Heart right ventricle (tissue), 16 donors: ENCODE measurements around the gene ZSCAN31. TPM values are rescaled to one million over a fixed set of nuclear protein-coding genes. Genes with fewer than 3 reads are reported as not detected.

Experiments
- ATAC-seq, 8 donors: fragments of 200-7000 bp; cut with Tn5 transposase; one replicate each; pipeline ENCODE4 v1.9.1; 2020; ENCODE audit warnings: mild to moderate bottlenecking in 8 of 8, moderate library complexity in 8 of 8, moderate number of reproducible peaks in 1 of 8
- DNase-seq, 2 donors: peaks; one replicate each; pipeline ENCODE4 v3.0.0-alpha.2; 2020
- H3K27ac ChIP-seq, 10 donors: fragments of 200-600 bp; sonication (generic) in 2 of 10; one replicate each; pipeline versions ENCODE4 v1.5.0 to v1.8.0; 2020 to 2022; ENCODE audit warnings: mild to moderate bottlenecking in 3 of 10
- H3K27me3 ChIP-seq, 7 donors: fragments of 200-600 bp; one replicate each; pipeline ENCODE4 v1.8.0; 2021 to 2022; ENCODE audit warnings: mild to moderate bottlenecking in 2 of 7
- H3K36me3 ChIP-seq, 9 donors: fragments of 200-600 bp; sonication (generic) in 1 of 9; one replicate each; pipeline versions ENCODE4 v1.5.0 to v1.8.0; 2020 to 2022; ENCODE audit warnings: mild to moderate bottlenecking in 2 of 9
- H3K4me1 ChIP-seq, 9 donors: fragments of 200-600 bp; sonication (generic) in 1 of 9; one replicate each; pipeline versions ENCODE4 v1.5.0 to v1.8.0; 2020 to 2022; ENCODE audit warnings: mild to moderate bottlenecking in 4 of 9
- H3K4me3 ChIP-seq, 10 donors: fragments of 200-600 bp; sonication (generic) in 2 of 10; one replicate each; pipeline versions ENCODE4 v1.5.0 to v1.8.0; 2020 to 2022; ENCODE audit warnings: mild to moderate bottlenecking in 7 of 10, moderate library complexity in 2 of 10
- H3K9me3 ChIP-seq, 11 donors: fragments of 200-600 bp in 10 of 11; sonication (generic) in 2 of 11; one replicate each; pipeline versions ENCODE4 v1.5.0 to v1.8.0; 2013 to 2022; ENCODE audit warnings: mild to moderate bottlenecking in 2 of 11, control low read depth in 1 of 11, moderate library complexity in 1 of 11
- CTCF ChIP-seq, 9 donors: fragments of 200-600 bp; sonication (generic) in 2 of 9; IDR thresholded peaks; one replicate each; pipeline versions ENCODE4 v1.5.0 to v1.8.0; 2021 to 2022; ENCODE audit warnings: antibody characterized with exemption in 9 of 9, mild to moderate bottlenecking in 5 of 9, moderate library complexity in 1 of 9
- WGBS, 2 donors: extraction: QIAGEN DNeasy Blood & Tissue Kit; methylation state at CpG; one replicate each; pipeline ENCODE4 v1.1.7; 2013; ENCODE audit warnings: inconsistent platforms in 1 of 2; 5-methylcytosine and 5-hydroxymethylcytosine counted together
- intact Hi-C, 10 donors: fragments of 100-400 bp; cut with DNase I; formaldehyde crosslinking; loops; one replicate each; pipeline versions ENCODE4 v1.11.1 to v1.14.2; 2022
- long read RNA-seq, 3 donors: library from polyadenylated mRNA; unstranded; transcript quantifications; one replicate each; pipeline ENCODE4 v2.0.0, GENCODE V29; 2020 to 2021
- polyA plus RNA-seq, 2 donors: library from polyadenylated mRNA; stranded (reverse); fragments of 200-250 nt; gene quantifications; one replicate each; pipeline ENCODE4 v1.2.3, GENCODE V29; 2013
- total RNA-seq, 10 donors: library from RNA; stranded (reverse); fragmentation: NEBNext Ultra II Directional in 3 of 10; extraction: Animal tissue kit (Norgen Biotek cat#: 25700) in 3 of 10; gene quantifications; one replicate each; pipeline versions ENCODE4 v1.2.1 to v1.2.4, GENCODE V29; 2021 to 2023
- donor health status: Arrhythmogenic right ventricular cardiomyopathy.
- donor health status: ischemic (EF 13 %, LVEDD 7.1; RV severe dilation, severe dysfunction).
- donor health status: healthy with polysubstance abuse.
- donor health status: DM: no; HTN: yes; CAD: no.
- donor health status: DM: no; HTN: no; CAD: no.
- donor health status: ischemic (EF 25% LVEDD 6.9; RV normal size, moderate dysfunction).
- donor health status: ischemic (EF 25% LVEDD 5.7; RV mildly dilated, moderate dysfunction).
- donor health status: healthy.
- donor health status: DM: yes; HTN: yes; CAD: no.
- donor health status: Ischemic cardiomyopathy.
- donor health status: ischemic (EF 35%, LVEDD 5.7; RV mildly dilated, moderate dysfunction).
- donor health status: nonischemic (EF 11% LVEDD 7.7; RV severe dilation, severe dysfunction).
- donor health status: DM: yes; HTN: yes; CAD: no.
- donor health status: PGD.
- donor health status: ischemic (EF 29% LVEDD 5.4; RV normal size, mild dysfunction).
- donor health status: nonischemic (EF 23%, LVEDD 6.1; RV moderate dilation, normal function).

The ZSCAN31 gene
- 10 to 100 TPM in 8 of 10 donors, 1 to 10 TPM in 2; 8.0 to 17.4 (median 11.9) TPM for total RNA-seq
- polyA plus RNA-seq: 1 to 10 TPM; 3.3 to 7.1 TPM
- long read RNA-seq, donor 1, transcript ZSCAN31-201 (4 exons, 2,619 nt): major isoform, 8 of 17 reads
- long read RNA-seq, donor 1, partial matches to known transcripts: 0 of 17 reads
- long read RNA-seq, donor 1, other reads (novel, unspliced or antisense): 6 of 17 reads
- long read RNA-seq, donor 2, transcript ZSCAN31-201 (4 exons, 2,619 nt): major isoform, 7 of 15 reads
- long read RNA-seq, donor 2, partial matches to known transcripts: 0 of 15 reads
- long read RNA-seq, donor 2, other reads (novel, unspliced or antisense): 4 of 15 reads
- long read RNA-seq, donor 3, transcript ZSCAN31-208 (3 exons, 1,005 nt): minor isoform, 8 of 40 reads
- long read RNA-seq, donor 3, transcript ZSCAN31-201 (4 exons, 2,619 nt): major isoform, 21 of 40 reads
- long read RNA-seq, donor 3, partial matches to known transcripts: 1 of 40 reads
- long read RNA-seq, donor 3, other reads (novel, unspliced or antisense): 7 of 40 reads

DNA sequence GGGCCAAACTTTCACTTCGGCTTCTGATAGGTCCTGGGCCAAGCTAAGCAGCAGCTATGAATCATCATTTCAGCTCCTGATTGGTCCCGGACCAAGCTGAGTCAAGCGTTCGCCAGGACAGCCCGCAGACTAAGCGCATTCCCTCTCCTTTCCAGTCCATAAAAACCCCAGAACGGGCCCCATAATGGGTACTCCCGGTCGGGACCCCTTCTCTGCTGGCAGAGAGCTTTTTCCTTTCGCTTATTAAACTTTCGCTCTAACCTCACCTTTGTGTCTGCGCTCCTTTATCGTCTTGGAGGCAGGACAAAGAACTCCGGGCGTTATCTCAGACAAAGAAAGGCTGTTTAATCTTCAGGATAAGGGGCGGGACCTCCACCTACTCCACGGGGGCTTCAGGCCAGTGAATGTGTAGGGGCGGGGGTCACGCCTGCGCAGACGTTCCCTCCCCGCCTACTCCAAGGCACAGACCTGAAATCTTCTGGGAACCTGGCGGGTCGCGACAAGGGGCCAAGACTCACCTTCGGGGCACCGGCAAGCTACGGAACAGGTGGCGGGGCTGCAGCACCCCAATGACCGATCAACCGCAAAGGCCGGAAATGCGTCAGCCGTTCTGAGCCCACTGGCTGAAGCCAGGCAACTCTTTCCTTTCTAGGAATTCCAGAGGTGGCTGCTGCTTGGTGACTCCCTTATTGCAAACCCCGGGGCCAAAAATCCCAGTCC lies at the start of gene ZSCAN31:
Gene ZSCAN31 (minus strand): TSS at position 585 of the 720 bp plus-strand sequence. CDS start 6,465 bp downstream, outside the sequence.
- no peak for TF ChIP-seq CTCF (IDR thresholded peaks at IDR 0.05)
- Histone ChIP-seq H3K4me3 (peak within 1 kb of the TSS; percentile 56 to 90 (median 66)), H3K27ac (peak within 1 kb of the TSS; percentile 88 to 97 (median 92)), H3K9me3 (peaks cover 0 to 11% (median 0%) of the 10 kb centered on the region in 11 donors), H3K36me3 (peaks cover 0 to 3% (median 0%) of the 10 kb centered on the region in 9 donors), H3K4me1 (peaks cover 0 to 25% (median 11%) of the 10 kb centered on the region in 9 donors), H3K27me3 (no peaks in the 10 kb centered on the region)
- 0 to 1% methylated on average over 35 of the region's 35 CpGs for WGBS, 2 donors
- peak; percentile 87 to 97 for DNase-seq
- intact Hi-C loops: loop anchor here in 7 of 10 donors (2.0 to 10.0 kb wide), 6 partner anchors 15 to 198 kb away; partner anchors contain the start of genes PGBD1 (in 3 of the 7) and ZSCAN26 (in 2 of the 7)
- ATAC-seq: peak; percentile 95 to 99 (median 97)

- intact Hi-C loops: no loop called here
- peaks cover 0 to 19% (median 12%) of the 10 kb centered on the region in 9 donors for H3K4me1 ChIP-seq
- ATAC-seq (no peak), DNase-seq (no peak)
- H3K27me3 ChIP-seq: no peaks in the 10 kb centered on the region
- H3K4me3 ChIP-seq: no peak overlapping the region
- 72 to 73% methylated on average over 2 of the region's 2 CpGs for WGBS, 2 donors
- peak overlapping the region in 5 of 10 donors; percentile 57 to 84 (median 72) for H3K27ac ChIP-seq
- TF ChIP-seq CTCF (IDR thresholded peaks at IDR 0.05): no peak
- peaks cover 0 to 75% (median 17%) of the 10 kb centered on the region in 9 donors for H3K36me3 ChIP-seq
- peaks cover 0 to 5% (median 0%) of the 10 kb centered on the region in 11 donors for H3K9me3 ChIP-seq
Measured at GRCh38 chr6:28384143-28384533, 48.2 kb upstream of the ZSCAN31 start.

DNA sequence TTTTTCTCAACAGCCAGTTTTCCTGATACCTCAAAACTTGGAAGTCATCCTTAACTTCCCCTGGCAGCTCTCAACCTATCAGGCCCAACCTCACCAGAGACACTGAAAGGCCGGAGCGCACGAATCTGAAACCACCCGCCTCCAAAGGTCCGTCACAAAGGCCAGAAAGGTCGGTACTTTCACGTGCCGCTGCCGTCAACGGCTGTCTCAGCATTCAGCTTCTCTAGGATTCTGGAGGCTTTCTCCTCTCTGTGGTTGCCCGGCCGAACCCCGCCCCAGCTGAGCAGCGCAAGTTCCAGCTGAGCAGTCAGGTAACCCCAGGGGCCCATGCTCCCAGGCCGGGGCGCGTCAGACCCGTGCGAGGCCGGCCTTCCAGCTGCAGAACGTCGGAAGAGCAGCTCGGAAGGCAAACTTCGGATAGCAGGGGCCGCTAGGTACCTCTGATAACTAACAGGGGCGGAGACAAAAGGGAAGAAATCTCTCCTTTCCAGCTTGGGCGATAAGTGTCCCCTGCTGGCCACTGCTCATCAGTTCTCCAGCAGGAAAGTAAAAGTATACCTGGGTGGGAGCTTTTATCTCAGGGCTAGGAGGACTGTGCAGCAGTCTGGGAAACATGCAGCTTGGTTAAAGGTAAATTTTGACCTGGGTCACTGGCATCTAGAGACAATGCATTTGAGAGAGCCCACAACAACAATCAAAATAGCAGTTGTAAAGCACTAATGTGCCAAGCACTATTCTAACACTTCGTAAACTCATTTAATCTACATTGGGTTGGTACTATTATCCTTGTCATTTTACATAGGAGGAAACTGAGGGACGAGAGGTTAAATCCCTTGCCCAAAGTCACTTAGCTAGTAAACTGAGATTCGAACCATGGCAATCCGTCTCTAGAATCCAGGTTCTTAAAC lies 47.5 kb upstream of the ZSCAN31 start:
- DNase-seq: peak; percentile 82 to 88
- H3K27me3 ChIP-seq: no peaks in the 10 kb centered on the region
- intact Hi-C loops: no loop called here

More for the DNA sequence above, 47.5 kb upstream of the ZSCAN31 start:
- H3K36me3 ChIP-seq: peaks cover 0 to 69% (median 18%) of the 10 kb centered on the region in 9 donors
- ATAC-seq: peak; percentile 95 to 99 (median 98)
- peaks cover 0 to 19% (median 12%) of the 10 kb centered on the region in 9 donors for H3K4me1 ChIP-seq
- 14 to 16% methylated on average over 31 of the region's 31 CpGs for WGBS, 2 donors
- H3K9me3 ChIP-seq: peaks cover 0 to 11% (median 5%) of the 10 kb centered on the region in 11 donors
- peak overlapping the region in 9 of 10 donors; percentile 50 to 84 (median 70) for H3K27ac ChIP-seq
- peak overlapping the region; percentile 34 to 61 (median 58) for H3K4me3 ChIP-seq
- peak in 8 of 9 donors; percentile 19 to 54 (median 39) for TF ChIP-seq CTCF (IDR thresholded peaks at IDR 0.05)
